IMR-90 (cell line): ENCODE data around the gene ACTN1.

Source experiments
- CTCF ChIP-seq: conservative IDR thresholded peaks from 2 replicates; pipeline ENCODE4 v1.5.1; 2012; ENCODE audit warnings: mild to moderate bottlenecking, low read depth, low read length, improper control_type of control experiment
- MXI1 ChIP-seq: IDR thresholded peaks from 2 replicates; pipeline ENCODE4 v1.6.1; 2012; ENCODE audit warnings: low read depth, mild to moderate bottlenecking, low read length, moderate library complexity, borderline replicate concordance
- POLR2A ChIP-seq: IDR thresholded peaks from 2 replicates; pipeline ENCODE4 v1.6.1; 2012; ENCODE audit warnings: mild to moderate bottlenecking, low read depth, low read length
- RFX5 ChIP-seq: IDR thresholded peaks from 2 replicates; pipeline ENCODE4 v1.8.0; 2012; ENCODE audit warnings: low read depth, mild to moderate bottlenecking, low read length, moderate library complexity
- SMC3 ChIP-seq: fragments of 150-350 bp; IDR thresholded peaks from 2 replicates; pipeline ENCODE4 v1.6.1; 2016; ENCODE audit warnings: low read depth, mild to moderate bottlenecking, antibody characterized with exemption, low read length, moderate library complexity

GRCh38 chr14:68935761-68936214, 43.3 kb downstream of the ACTN1 start:
- TF ChIP-seq CTCF: no peak
- no peak for TF ChIP-seq POLR2A
- no peak for TF ChIP-seq MXI1
- TF ChIP-seq RFX5: no peak
- TF ChIP-seq SMC3: no peak
